WTC11 (cell line): ENCODE measurements around the gene BLCAP. TPM values are rescaled to one million over a fixed set of nuclear protein-coding genes. Genes with fewer than 3 reads are reported as not detected.

Source experiments
- ATAC-seq: fragments of 200-7000 bp; cut with Tn5 transposase; 2 replicates; pipeline ENCODE4 v1.10.0; 2021; ENCODE audit warnings: mild to moderate bottlenecking, moderate library complexity
- CTCF ChIA-PET: fragments of 300-600 bp; sonication (Branson Sonifier 250); formaldehyde crosslinking; loops from one replicate; lab custom pipeline; 2021; ENCODE audit warnings: antibody characterized with exemption; lab: Charles Lee
- POLR2A ChIA-PET: fragments of 350-600 bp; sonication (Branson Sonifier 250); formaldehyde crosslinking; loops from one replicate; lab custom pipeline; 2021; ENCODE audit warnings: antibody characterized with exemption; lab: Charles Lee
- DNase-seq: peaks from one replicate; pipeline ENCODE4 v3.0.0; 2021; ENCODE audit warnings: low spot score
- H3K27ac Mint-ChIP-seq: 2 replicates; pipeline ENCODE4 v1.8.0; 2021; ENCODE audit warnings: mixed read lengths
- H3K27me3 Mint-ChIP-seq: 2 replicates; pipeline ENCODE4 v1.8.0; 2021; ENCODE audit warnings: low read depth, mild to moderate bottlenecking, moderate library complexity, mixed read lengths
- H3K36me3 Mint-ChIP-seq: 2 replicates; pipeline ENCODE4 v1.8.0; 2021; ENCODE audit warnings: mixed read lengths
- H3K4me1 Mint-ChIP-seq: 2 replicates; pipeline ENCODE4 v1.8.0; 2022; ENCODE audit warnings: mixed read lengths
- H3K4me3 Mint-ChIP-seq: 2 replicates; pipeline ENCODE4 v1.8.0; 2021; ENCODE audit warnings: mild to moderate bottlenecking, moderate library complexity, mixed read lengths
- H3K9me3 Mint-ChIP-seq: 2 replicates; pipeline ENCODE4 v1.8.0; 2021; ENCODE audit warnings: mixed read lengths
- CBFB ChIP-seq: sonication (generic); formaldehyde crosslinking; IDR thresholded peaks from 2 replicates; pipeline ENCODE4 v1.8.1; 2022; ENCODE audit warnings: mild to moderate bottlenecking, low read depth, missing genetic modification reagents
- E2F4 ChIP-seq: sonication (generic); formaldehyde crosslinking; IDR thresholded peaks from 2 replicates; pipeline ENCODE4 v1.8.1; 2022; ENCODE audit warnings: low read depth, mild to moderate bottlenecking, moderate library complexity, missing genetic modification reagents, borderline replicate concordance
- FOXP1 ChIP-seq: sonication (generic); formaldehyde crosslinking; IDR thresholded peaks from 2 replicates; pipeline ENCODE4 v1.8.0; 2022; ENCODE audit warnings: missing genetic modification reagents, mild to moderate bottlenecking, moderate library complexity, borderline replicate concordance
- HMGXB4 ChIP-seq: sonication (generic); formaldehyde crosslinking; IDR thresholded peaks from 2 replicates; pipeline ENCODE4 v1.8.1; 2023; ENCODE audit warnings: mild to moderate bottlenecking, moderate library complexity, missing genetic modification reagents
- JUN ChIP-seq: sonication (generic); formaldehyde crosslinking; IDR thresholded peaks from 2 replicates; pipeline ENCODE4 v1.8.0; 2023; ENCODE audit warnings: mild to moderate bottlenecking, missing genetic modification reagents
- PRRX2 ChIP-seq: fragments of 250-450 bp; sonication (Bioruptor Pico); IDR thresholded peaks from 2 replicates; pipeline ENCODE4 v1.8.0; 2021; ENCODE audit warnings: mild to moderate bottlenecking
- total RNA-seq: library from RNA; stranded (reverse); gene quantifications from 3 replicates; pipeline ENCODE4 v1.2.3, GENCODE V29; 2021
- TF ChIP-seq, protein P1 (sequence below): fragments of 250-450 bp; sonication (Bioruptor Pico); IDR thresholded peaks from 2 replicates; pipeline ENCODE4 v1.9.0; 2021; ENCODE audit warnings: mild to moderate bottlenecking, borderline replicate concordance
- TF ChIP-seq, protein P2 (sequence below): sonication (generic); formaldehyde crosslinking; IDR thresholded peaks from 2 replicates; pipeline ENCODE4 v1.8.0; 2023; ENCODE audit warnings: missing genetic modification reagents, mild to moderate bottlenecking, borderline replicate concordance
- TF ChIP-seq, protein P3 (sequence below): sonication (generic); formaldehyde crosslinking; IDR thresholded peaks from 2 replicates; pipeline ENCODE4 v1.8.0; 2022; ENCODE audit warnings: mild to moderate bottlenecking, missing genetic modification reagents
- TF ChIP-seq, protein P4 (sequence below): sonication (generic); formaldehyde crosslinking; IDR thresholded peaks from 2 replicates; pipeline ENCODE4 v1.8.1; 2022; ENCODE audit warnings: missing genetic modification reagents, borderline replicate concordance

Gene BLCAP
- total RNA-seq, 1 experiment from 2014 or later = 85.6 TPM

- Mint-ChIP-seq H3K27me3 (no peaks in the 10 kb centered on the region; the same call in 1 of the 2 replicates), H3K4me1 (peaks cover 81% of the 10 kb centered on the region), H3K36me3 (peaks cover 18% of the 10 kb centered on the region), H3K4me3 (peak overlapping the region; percentile 75)
- DNase-seq = peak; percentile 57
- POLR2A ChIA-PET = interaction anchor here (0.8 to 1.0 kb wide), 2 partner anchors 126 to 179 kb away, joined by 4 read pairs; no protein-coding TSS in a partner anchor
- CTCF ChIA-PET = interaction anchor here (0.6 to 1.3 kb wide), 6 partner anchors 21 to 126 kb away, joined by 3 to 11 read pairs (median 3); no protein-coding TSS in a partner anchor
- TF ChIP-seq, protein P1, sequence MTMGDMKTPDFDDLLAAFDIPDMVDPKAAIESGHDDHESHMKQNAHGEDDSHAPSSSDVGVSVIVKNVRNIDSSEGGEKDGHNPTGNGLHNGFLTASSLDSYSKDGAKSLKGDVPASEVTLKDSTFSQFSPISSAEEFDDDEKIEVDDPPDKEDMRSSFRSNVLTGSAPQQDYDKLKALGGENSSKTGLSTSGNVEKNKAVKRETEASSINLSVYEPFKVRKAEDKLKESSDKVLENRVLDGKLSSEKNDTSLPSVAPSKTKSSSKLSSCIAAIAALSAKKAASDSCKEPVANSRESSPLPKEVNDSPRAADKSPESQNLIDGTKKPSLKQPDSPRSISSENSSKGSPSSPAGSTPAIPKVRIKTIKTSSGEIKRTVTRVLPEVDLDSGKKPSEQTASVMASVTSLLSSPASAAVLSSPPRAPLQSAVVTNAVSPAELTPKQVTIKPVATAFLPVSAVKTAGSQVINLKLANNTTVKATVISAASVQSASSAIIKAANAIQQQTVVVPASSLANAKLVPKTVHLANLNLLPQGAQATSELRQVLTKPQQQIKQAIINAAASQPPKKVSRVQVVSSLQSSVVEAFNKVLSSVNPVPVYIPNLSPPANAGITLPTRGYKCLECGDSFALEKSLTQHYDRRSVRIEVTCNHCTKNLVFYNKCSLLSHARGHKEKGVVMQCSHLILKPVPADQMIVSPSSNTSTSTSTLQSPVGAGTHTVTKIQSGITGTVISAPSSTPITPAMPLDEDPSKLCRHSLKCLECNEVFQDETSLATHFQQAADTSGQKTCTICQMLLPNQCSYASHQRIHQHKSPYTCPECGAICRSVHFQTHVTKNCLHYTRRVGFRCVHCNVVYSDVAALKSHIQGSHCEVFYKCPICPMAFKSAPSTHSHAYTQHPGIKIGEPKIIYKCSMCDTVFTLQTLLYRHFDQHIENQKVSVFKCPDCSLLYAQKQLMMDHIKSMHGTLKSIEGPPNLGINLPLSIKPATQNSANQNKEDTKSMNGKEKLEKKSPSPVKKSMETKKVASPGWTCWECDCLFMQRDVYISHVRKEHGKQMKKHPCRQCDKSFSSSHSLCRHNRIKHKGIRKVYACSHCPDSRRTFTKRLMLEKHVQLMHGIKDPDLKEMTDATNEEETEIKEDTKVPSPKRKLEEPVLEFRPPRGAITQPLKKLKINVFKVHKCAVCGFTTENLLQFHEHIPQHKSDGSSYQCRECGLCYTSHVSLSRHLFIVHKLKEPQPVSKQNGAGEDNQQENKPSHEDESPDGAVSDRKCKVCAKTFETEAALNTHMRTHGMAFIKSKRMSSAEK (CRISPR knock-in tag) = no peak
- TF ChIP-seq, protein P2, sequence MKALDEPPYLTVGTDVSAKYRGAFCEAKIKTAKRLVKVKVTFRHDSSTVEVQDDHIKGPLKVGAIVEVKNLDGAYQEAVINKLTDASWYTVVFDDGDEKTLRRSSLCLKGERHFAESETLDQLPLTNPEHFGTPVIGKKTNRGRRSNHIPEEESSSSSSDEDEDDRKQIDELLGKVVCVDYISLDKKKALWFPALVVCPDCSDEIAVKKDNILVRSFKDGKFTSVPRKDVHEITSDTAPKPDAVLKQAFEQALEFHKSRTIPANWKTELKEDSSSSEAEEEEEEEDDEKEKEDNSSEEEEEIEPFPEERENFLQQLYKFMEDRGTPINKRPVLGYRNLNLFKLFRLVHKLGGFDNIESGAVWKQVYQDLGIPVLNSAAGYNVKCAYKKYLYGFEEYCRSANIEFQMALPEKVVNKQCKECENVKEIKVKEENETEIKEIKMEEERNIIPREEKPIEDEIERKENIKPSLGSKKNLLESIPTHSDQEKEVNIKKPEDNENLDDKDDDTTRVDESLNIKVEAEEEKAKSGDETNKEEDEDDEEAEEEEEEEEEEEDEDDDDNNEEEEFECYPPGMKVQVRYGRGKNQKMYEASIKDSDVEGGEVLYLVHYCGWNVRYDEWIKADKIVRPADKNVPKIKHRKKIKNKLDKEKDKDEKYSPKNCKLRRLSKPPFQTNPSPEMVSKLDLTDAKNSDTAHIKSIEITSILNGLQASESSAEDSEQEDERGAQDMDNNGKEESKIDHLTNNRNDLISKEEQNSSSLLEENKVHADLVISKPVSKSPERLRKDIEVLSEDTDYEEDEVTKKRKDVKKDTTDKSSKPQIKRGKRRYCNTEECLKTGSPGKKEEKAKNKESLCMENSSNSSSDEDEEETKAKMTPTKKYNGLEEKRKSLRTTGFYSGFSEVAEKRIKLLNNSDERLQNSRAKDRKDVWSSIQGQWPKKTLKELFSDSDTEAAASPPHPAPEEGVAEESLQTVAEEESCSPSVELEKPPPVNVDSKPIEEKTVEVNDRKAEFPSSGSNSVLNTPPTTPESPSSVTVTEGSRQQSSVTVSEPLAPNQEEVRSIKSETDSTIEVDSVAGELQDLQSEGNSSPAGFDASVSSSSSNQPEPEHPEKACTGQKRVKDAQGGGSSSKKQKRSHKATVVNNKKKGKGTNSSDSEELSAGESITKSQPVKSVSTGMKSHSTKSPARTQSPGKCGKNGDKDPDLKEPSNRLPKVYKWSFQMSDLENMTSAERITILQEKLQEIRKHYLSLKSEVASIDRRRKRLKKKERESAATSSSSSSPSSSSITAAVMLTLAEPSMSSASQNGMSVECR (CRISPR knock-in tag) = no peak
- no peak for TF ChIP-seq CBFB (CRISPR knock-in tag)
- TF ChIP-seq, all 79 proteins: peak for 0
- peak; percentile 40 for ATAC-seq
- peak overlapping the region; percentile 58; the same call in 1 of the 2 replicates for H3K27ac Mint-ChIP-seq
- H3K9me3 Mint-ChIP-seq = no peaks in the 10 kb centered on the region
Measured at GRCh38 chr20:37522260-37523011, 5.2 kb downstream of the BLCAP start.

DNA sequence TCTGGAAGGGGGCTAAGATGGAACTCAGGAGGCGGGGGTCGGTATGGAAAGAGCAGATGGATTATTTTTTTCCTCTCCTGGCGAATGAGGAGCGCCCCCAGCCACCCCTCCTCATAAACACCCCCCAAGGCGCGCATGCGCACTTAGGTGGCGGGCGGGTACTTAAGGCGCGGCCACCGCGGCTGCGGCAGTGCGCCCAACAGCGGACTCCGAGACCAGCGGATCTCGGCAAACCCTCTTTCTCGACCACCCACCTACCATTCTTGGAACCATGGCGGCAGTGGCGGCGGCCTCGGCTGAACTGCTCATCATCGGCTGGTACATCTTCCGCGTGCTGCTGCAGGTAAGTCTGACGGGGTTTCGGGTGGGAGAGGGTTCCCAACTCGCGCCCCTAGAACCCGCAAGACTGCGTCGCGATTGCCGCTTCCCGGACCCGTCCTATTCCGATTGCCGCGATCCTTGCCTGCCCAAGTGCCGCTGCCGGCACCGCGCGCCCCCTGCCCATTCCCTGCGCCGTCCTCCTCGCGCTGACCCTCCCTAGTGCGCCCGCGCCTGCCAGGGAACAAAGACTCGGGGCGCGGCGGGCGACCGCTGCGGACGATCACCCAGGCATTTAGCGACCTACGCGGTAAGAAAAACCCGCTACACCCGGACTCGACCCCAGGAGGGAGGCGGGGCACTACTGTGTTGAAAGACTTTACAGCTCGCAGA is 6.5 kb downstream of the BLCAP start, which contains the start of gene NNAT:
TSS of gene NNAT (plus strand) at position 190 of the 711 bp plus-strand sequence. CDS start at position 272, 82 bp downstream.
- Mint-ChIP-seq H3K36me3 (peaks cover 26% of the 10 kb centered on the region), H3K4me1 (peaks cover 89% of the 10 kb centered on the region)
- POLR2A ChIA-PET = interaction anchor here (1.0 kb wide), 1 partner anchor 125 kb away, joined by 4 read pairs; no protein-coding TSS in a partner anchor
- TF ChIP-seq JUN (0 out of 2 replicates have a peak, but pooled peaks have one; percentile 37), HMGXB4 (CRISPR knock-in tag) (peak; percentile 25; the same call in 1 of the 2 replicates), E2F4 (0 out of 2 replicates have a peak, but pooled peaks have one; percentile 25), PRRX2 (CRISPR knock-in tag) (no peak), FOXP1 (CRISPR knock-in tag) (peak; percentile 63; the same call in 1 of the 2 replicates)
- TF ChIP-seq, protein P3, sequence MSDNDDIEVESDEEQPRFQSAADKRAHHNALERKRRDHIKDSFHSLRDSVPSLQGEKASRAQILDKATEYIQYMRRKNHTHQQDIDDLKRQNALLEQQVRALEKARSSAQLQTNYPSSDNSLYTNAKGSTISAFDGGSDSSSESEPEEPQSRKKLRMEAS (CRISPR knock-in tag) = peak; percentile 55; the same call in 1 of the 2 replicates
- TF ChIP-seq, protein P2 (CRISPR knock-in tag) = 0 out of 2 replicates have a peak, but pooled peaks have one; percentile 50
- TF ChIP-seq, protein P4, sequence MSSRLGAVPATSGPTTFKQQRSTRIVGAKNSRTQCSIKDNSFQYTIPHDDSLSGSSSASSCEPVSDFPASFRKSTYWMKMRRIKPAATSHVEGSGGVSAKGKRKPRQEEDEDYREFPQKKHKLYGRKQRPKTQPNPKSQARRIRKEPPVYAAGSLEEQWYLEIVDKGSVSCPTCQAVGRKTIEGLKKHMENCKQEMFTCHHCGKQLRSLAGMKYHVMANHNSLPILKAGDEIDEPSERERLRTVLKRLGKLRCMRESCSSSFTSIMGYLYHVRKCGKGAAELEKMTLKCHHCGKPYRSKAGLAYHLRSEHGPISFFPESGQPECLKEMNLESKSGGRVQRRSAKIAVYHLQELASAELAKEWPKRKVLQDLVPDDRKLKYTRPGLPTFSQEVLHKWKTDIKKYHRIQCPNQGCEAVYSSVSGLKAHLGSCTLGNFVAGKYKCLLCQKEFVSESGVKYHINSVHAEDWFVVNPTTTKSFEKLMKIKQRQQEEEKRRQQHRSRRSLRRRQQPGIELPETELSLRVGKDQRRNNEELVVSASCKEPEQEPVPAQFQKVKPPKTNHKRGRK (CRISPR knock-in tag) = 0 out of 2 replicates have a peak, but pooled peaks have one; percentile 49

More for the DNA sequence above, 6.5 kb downstream of the BLCAP start, which contains the start of gene NNAT:
- CTCF ChIA-PET = interaction anchor here (0.6 to 2.0 kb wide), 4 partner anchors 42 to 125 kb away, joined by 3 to 15 read pairs (median 7); no protein-coding TSS in a partner anchor
- ATAC-seq = peak; percentile 6
- H3K4me3 Mint-ChIP-seq = peak within 1 kb of the TSS; percentile 75
- H3K27me3 Mint-ChIP-seq = no peaks in the 10 kb centered on the region; the same call in 1 of the 2 replicates
- H3K9me3 Mint-ChIP-seq = no peaks in the 10 kb centered on the region
- H3K27ac Mint-ChIP-seq = peak within 1 kb of the TSS; percentile 73
- DNase-seq = peak; percentile 73
